GM18870 (cell line): Measurements from ENCODE around the gene VPS13D.

ENCODE experiments used
- ATAC-seq: cut with Tn5 transposase; IDR thresholded peaks from one replicate; pipeline ENCODE4 v1.9.1; 2021; ENCODE audit warnings: moderate library complexity; ENCODE audit not compliant: unreplicated experiment

Gene VPS13D

GRCh38 chr1:12333036-12333785 is 103.4 kb downstream of the VPS13D start:
- ATAC-seq = no peak

DNA sequence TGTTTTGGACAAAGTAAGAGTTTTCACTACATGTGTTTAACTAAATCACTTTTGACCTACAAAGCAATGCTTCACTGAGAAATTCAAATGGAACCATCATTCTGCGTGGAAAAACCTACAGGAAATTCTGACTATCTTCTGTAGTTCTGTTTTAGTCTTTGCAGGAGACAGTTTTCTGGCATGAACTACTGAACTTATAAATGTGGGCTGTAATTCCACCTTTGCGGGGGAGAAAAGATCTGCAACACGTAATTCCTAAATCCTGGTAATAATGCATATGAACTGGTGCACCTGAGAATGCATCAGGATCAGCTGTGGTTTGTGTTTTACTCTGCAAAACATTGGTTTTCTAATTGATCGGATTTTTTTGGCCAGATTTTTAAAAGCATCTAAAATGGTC is 106.0 kb downstream of the VPS13D start:
- no peak for ATAC-seq

GRCh38 chr1:12336413-12336812 is 106.6 kb downstream of the VPS13D start:
- ATAC-seq = no peak

DNA sequence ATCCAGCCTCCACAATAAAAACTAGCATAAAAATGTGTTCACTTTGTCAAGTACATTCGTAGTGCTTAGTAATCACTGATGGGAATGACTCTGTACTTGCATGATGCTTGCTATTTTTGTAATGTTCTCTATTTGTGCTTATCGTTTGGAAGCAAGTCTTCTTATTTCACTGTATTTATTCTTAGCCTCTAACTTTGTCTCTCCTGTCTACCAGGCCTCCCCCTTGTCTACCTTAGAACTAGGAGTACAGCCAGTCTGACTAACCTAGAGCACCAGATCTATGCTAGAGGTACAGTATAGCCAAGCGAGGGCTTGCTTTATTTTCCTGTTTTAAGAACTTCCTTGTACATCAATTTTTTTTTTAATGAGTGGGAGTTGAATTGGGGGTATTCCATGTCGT is 108.2 kb downstream of the VPS13D start:
- no peak for ATAC-seq

GRCh38 chr1:12338823-12339222 is 109.0 kb downstream of the VPS13D start:
- ATAC-seq = no peak

DNA sequence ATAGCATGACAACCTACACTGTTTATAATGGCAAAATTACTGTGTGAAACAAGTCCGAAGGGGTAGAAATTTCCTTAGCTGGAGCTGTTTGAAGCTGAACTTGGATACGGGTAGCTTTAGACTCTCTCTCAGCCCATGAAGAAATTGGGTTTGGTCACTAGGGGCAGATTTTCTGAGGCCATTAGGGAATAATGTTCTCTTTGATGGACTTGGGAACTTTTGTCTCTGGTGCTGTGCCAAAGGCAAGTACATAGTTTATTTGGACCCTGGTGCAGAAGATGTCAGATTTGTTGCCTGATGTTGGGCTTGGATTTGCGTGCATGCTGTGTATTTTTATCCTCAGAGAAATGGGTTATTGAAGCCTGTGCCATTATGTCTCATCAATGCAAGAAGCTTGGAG is 109.6 kb downstream of the VPS13D start:
- no peak for ATAC-seq

- ATAC-seq = no peak
Measured at GRCh38 chr1:12339811-12340543, 110.1 kb downstream of the VPS13D start.

DNA sequence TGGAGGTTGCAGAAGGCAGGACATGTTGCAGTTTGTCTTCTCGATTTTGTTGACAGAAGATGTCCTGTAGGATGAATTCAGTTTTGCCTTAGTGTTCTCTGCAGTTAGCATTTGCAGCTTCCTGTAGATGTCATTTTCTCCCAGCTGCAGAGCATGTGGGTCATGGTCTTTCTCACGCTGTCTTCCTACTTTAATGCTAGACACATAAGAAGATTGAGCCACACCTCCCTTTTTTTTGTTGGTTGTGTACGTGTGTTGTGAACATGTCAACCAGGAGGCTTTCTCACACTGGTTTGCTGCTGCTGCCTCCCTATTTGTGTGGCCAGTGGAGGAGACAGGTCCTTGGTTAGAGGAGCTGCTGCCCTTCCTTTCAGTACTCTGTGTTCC is 110.7 kb downstream of the VPS13D start:
- ATAC-seq = no peak

GRCh38 chr1:12341667-12342066 is 111.8 kb downstream of the VPS13D start:
- ATAC-seq = no peak

DNA sequence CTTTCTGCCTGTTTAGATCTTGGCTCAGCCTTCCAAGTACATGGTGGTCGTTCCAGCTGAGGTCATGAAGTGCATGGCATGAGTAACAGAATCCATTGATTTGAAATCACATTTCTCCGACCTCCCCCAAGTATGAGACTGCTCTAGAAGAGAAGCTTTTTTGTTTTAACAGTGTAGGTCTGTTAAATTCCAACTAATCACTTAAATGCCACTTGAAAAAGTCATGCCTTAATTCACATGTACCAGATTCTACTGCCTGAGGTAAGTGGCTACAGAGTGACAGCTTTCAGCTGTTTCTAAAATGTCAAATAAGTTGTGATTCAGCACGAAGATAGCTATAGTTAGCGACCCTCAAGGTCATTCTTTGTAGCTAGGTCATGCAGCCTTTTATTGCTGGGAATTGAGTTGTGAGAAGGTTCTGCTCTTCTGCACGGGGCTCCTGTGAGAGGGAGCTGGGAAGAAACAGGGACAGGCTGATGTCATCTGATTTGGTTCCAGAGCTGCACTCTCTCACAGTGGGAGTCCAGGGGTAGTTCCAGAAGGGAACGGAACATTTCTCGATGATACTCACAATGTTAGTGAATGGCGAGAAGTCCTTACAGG is 112.7 kb downstream of the VPS13D start:
- ATAC-seq = no peak

GRCh38 chr1:12343823-12344487 is 114.1 kb downstream of the VPS13D start:
- no peak for ATAC-seq

GRCh38 chr1:12344596-12345349 is 114.9 kb downstream of the VPS13D start:
- ATAC-seq = no peak

DNA sequence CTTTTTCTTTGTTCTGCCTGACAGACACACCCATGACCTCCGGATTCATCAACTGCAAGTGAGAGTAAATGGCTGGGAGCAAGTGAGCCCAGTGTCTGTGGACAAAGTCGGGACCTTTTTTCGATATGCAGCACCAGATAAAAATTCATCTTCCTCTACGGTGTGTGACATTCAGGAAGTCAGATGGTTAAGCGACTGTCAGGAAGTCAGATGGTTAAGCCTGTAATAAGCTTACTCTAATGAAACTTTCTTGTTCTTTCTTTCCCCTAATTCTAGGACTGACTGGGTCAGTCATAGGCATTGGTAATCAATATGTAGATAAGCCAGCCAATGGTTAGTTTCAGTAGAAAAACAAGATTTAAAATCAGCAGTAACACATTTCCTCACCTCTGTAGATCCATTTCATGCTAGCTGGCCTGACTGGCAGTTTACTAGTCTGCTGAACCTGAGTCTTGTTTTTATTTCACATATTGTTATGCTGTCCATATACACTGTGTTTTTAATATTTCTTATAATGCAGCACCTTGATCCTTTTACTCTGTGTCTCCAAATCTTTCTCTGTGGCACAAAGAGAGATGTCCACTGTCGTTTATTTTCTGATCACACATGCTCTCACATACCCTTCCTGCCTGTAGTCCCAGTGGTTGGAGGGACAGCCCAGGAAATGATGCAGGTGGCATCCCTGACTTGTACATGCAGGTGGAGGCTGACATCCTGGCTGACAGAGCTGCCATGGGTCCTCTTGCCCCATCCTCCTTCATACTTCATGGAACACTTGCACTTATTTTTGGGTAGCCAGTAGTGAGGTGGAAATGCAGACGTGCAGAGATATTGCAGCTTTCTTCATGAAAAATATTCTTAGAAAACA is 115.8 kb downstream of the VPS13D start:
- no peak for ATAC-seq

DNA sequence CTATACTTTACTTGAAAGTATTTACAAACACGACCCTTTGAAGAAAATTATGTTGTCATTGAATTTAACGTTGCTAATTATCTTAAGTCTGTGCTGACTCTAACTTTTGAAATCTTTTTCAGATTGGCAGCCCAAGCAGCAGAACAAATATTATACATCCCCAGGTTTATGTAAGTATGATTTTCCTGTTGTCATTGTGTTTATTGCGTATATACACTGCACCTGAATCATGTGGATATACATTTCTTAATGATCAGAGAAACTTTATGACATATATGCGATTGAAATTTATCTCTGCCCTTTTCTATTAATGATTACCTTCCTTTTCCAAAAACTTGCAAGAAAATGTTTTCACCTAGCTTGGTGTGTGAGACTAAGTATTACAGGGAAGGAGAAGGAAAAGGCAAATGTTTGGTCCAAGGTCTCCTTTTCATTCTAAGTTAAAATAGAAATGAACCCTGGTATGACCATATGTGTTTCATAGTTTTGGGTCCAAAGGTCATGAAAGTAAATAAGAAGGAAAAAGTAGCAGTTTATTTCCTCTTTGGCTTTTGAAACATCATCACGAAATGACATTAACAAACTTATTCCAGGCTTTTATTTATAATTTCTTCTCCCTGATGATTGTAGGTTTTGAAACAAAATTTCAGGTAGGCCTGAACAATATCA is 116.8 kb downstream of the VPS13D start:
- no peak for ATAC-seq

DNA sequence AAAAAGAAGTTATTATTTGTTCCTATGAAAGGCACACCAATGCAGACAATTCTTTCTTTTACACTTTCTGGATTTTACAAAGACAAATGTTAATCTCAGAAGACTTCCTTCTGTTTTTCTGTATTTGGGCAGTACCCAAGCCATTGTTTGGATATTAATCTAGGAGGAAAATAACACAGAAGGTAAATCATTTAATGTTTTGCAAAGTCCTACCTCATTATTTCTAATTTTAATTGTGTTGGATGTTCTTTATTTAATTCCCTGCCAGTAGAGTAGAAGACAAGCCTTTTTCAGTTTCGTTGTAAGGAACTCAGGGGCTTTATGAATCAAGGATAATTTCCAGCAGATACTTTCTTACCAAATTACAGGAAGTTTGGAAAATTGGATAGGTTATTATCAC is 118.3 kb downstream of the VPS13D start:
- ATAC-seq = no peak

- no peak for ATAC-seq
Measured at GRCh38 chr1:12353981-12354380, 124.2 kb downstream of the VPS13D start.

- no peak for ATAC-seq
Measured at GRCh38 chr1:12356004-12356890, 126.4 kb downstream of the VPS13D start.

GRCh38 chr1:12358499-12358898 is 128.7 kb downstream of the VPS13D start:
- no peak for ATAC-seq
